CD4-positive, alpha-beta memory T cell (primary cell): Measurements from ENCODE around the gene G6PD. TPM values are rescaled to one million over a fixed set of nuclear protein-coding genes. Genes with fewer than 3 reads are reported as not detected.

Source experiments
- CTCF ChIA-PET: fragments of 350-600 bp; sonication (Branson Sonifier 250); formaldehyde crosslinking; loops from one replicate; lab custom pipeline; 2021; ENCODE audit warnings: inconsistent platforms; ENCODE audit not compliant: partially characterized antibody; lab: Charles Lee
- POLR2A ChIA-PET: fragments of 350-600 bp; sonication (Branson Sonifier 250); formaldehyde crosslinking; loops from one replicate; lab custom pipeline; 2021; ENCODE audit not compliant: partially characterized antibody; lab: Charles Lee
- DNase-seq, 5 donors: peaks; one replicate each; pipeline versions ENCODE4 v3.0.0 to v3.0.0-alpha.2; 2020 to 2022; ENCODE audit warnings: mixed read lengths in 1 of 5
- H3K27ac ChIP-seq: one replicate; pipeline ENCODE4 v1.7.0; 2013; ENCODE audit warnings: low read depth, low read length
- H3K27me3 ChIP-seq: 2 replicates; pipeline ENCODE4 v1.7.0; 2013; ENCODE audit warnings: mild to moderate bottlenecking, low read length, moderate library complexity; ENCODE audit not compliant: insufficient read depth
- H3K36me3 ChIP-seq: 2 replicates; pipeline ENCODE4 v1.7.0; 2013; ENCODE audit warnings: mild to moderate bottlenecking, low read length, moderate library complexity; ENCODE audit not compliant: insufficient read depth
- H3K4me1 ChIP-seq: 2 replicates; pipeline ENCODE4 v1.7.0; 2013; ENCODE audit warnings: mild to moderate bottlenecking, low read length, moderate library complexity; ENCODE audit not compliant: insufficient read depth
- H3K4me3 ChIP-seq, 2 donors: one replicate each; pipeline ENCODE4 v1.7.0; 2013; ENCODE audit warnings: low read length in 2 of 2, mild to moderate bottlenecking in 1 of 2
- H3K9me3 ChIP-seq, 2 donors: one replicate each; pipeline ENCODE4 v1.7.0; 2013; ENCODE audit warnings: low read length in 2 of 2, control low read depth in 1 of 2; ENCODE audit not compliant: control insufficient read depth in 1 of 2
- H3K27ac Mint-ChIP-seq, 7 donors: one replicate each; pipeline ENCODE4 v1.8.0; 2020 to 2021; ENCODE audit warnings: mixed read lengths in 7 of 7, mild to moderate bottlenecking in 6 of 7, inconsistent platforms in 3 of 7, moderate library complexity in 3 of 7
- H3K27me3 Mint-ChIP-seq, 2 donors: one replicate each; pipeline ENCODE4 v1.8.0; 2020 to 2021; ENCODE audit warnings: mixed read lengths in 2 of 2
- H3K36me3 Mint-ChIP-seq, 2 donors: one replicate each; pipeline ENCODE4 v1.8.0; 2020 to 2021; ENCODE audit warnings: mixed read lengths in 2 of 2, inconsistent platforms in 1 of 2, mild to moderate bottlenecking in 1 of 2
- H3K4me1 Mint-ChIP-seq, 4 donors: one replicate each; pipeline ENCODE4 v1.8.0; 2020 to 2021; ENCODE audit warnings: mixed read lengths in 4 of 4, mild to moderate bottlenecking in 1 of 4
- H3K4me3 Mint-ChIP-seq, 8 donors: one replicate each; pipeline ENCODE4 v1.8.0; 2020 to 2021; ENCODE audit warnings: mixed read lengths in 8 of 8, mild to moderate bottlenecking in 7 of 8, moderate library complexity in 6 of 8, inconsistent platforms in 3 of 8
- H3K9me3 Mint-ChIP-seq, 8 donors: one replicate each; pipeline ENCODE4 v1.8.0; 2020 to 2021; ENCODE audit warnings: mixed read lengths in 8 of 8, mild to moderate bottlenecking in 5 of 8, inconsistent platforms in 3 of 8, moderate library complexity in 1 of 8
- intact Hi-C: fragments of 100-400 bp; cut with micrococcal nuclease; formaldehyde crosslinking; loops from one replicate; pipeline ENCODE4 v1.15.1; 2023
- polyA plus RNA-seq, 2 donors: library from polyadenylated mRNA; unstranded; fragments of 300-500 nt; fragmentation: Illumina TruSeq; gene quantifications; one replicate each; pipeline ENCODE4 v1.2.3, GENCODE V29; 2021
- total RNA-seq, 2 experiments: library from RNA; stranded (reverse); gene quantifications; one replicate each; pipeline ENCODE4 v1.2.3, GENCODE V29; 2021

G6PD gene
- total and polyA plus RNA-seq, 4 experiments from 2014 or later: 1.7 to 46.0 (median 24.6) TPM

GRCh38 chrX:154534526-154535322 lies 11.9 kb downstream of the G6PD start:
- Mint-ChIP-seq H3K9me3 (peaks cover 0 to 2% (median 0%) of the 10 kb centered on the region in 8 donors), H3K4me1 (peaks cover 2 to 14% (median 5%) of the 10 kb centered on the region in 4 donors), H3K27me3 (no peaks in the 10 kb centered on the region), H3K36me3 (peaks cover 0 to 13% of the 10 kb centered on the region in 2 donors), H3K27ac (peak overlapping the region in 6 of 7 donors; percentile 22 to 86 (median 72)), H3K4me3 (no peak overlapping the region)
- Histone ChIP-seq H3K27me3 (no peaks in the 10 kb centered on the region), H3K4me3 (no peak overlapping the region), H3K9me3 (no peaks in the 10 kb centered on the region), H3K36me3 (peaks cover 3% of the 10 kb centered on the region), H3K4me1 (peaks cover 8% of the 10 kb centered on the region), H3K27ac (peak overlapping the region; percentile 43)
- DNase-seq: peak; percentile 85 to 92 (median 89)
- ChIA-PET CTCF (interaction anchor here (0.7 to 5.2 kb wide), 6 partner anchors 8 to 516 kb away, joined by 3 to 26 read pairs (median 4); partner anchors contain the start of gene RPL10), POLR2A (interaction anchor here (1.1 to 6.5 kb wide), 3 partner anchors 13 to 161 kb away, joined by 3 to 56 read pairs (median 3); partner anchors contain the start of genes IKBKG and RPL10)
- intact Hi-C loops: loop anchor here (1.0 to 2.0 kb wide), 2 partner anchors 161 to 522 kb away; no protein-coding TSS in a partner anchor

GRCh38 chrX:154532690-154533089 lies 14.0 kb downstream of the G6PD start:
- H3K9me3 Mint-ChIP-seq: peaks cover 0 to 2% (median 0%) of the 10 kb centered on the region in 8 donors
- H3K36me3 Mint-ChIP-seq: peaks cover 0 to 13% of the 10 kb centered on the region in 2 donors
- no peak overlapping the region for H3K4me3 ChIP-seq
- H3K27ac ChIP-seq: no peak overlapping the region
- no peak overlapping the region for H3K27ac Mint-ChIP-seq
- POLR2A ChIA-PET: interaction anchor here (0.8 to 6.5 kb wide), 3 partner anchors 134 to 607 kb away, joined by 3 to 56 read pairs (median 3); partner anchors contain the start of gene RPL10
- no peaks in the 10 kb centered on the region for H3K9me3 ChIP-seq
- peaks cover 3% of the 10 kb centered on the region for H3K36me3 ChIP-seq
- no peaks in the 10 kb centered on the region for H3K27me3 Mint-ChIP-seq
- CTCF ChIA-PET: interaction anchor here (0.8 to 5.2 kb wide), 3 partner anchors 134 to 585 kb away, joined by 3 to 26 read pairs (median 6); partner anchors contain the start of gene RPL10
- H3K4me3 Mint-ChIP-seq: no peak overlapping the region
- DNase-seq: no peak
- H3K4me1 ChIP-seq: peaks cover 8% of the 10 kb centered on the region
- peaks cover 2 to 14% (median 5%) of the 10 kb centered on the region in 4 donors for H3K4me1 Mint-ChIP-seq
- no peaks in the 10 kb centered on the region for H3K27me3 ChIP-seq
- intact Hi-C loops: no loop called here

GRCh38 chrX:154531626-154532025 lies 15.0 kb downstream of the G6PD start:
- H3K27ac ChIP-seq: no peak overlapping the region
- H3K36me3 ChIP-seq: peaks cover 3% of the 10 kb centered on the region
- no peak overlapping the region for H3K4me3 ChIP-seq
- H3K27me3 Mint-ChIP-seq: no peaks in the 10 kb centered on the region
- H3K27ac Mint-ChIP-seq: no peak overlapping the region
- peaks cover 0 to 13% of the 10 kb centered on the region in 2 donors for H3K36me3 Mint-ChIP-seq
- H3K9me3 Mint-ChIP-seq: peaks cover 0 to 2% (median 0%) of the 10 kb centered on the region in 8 donors
- H3K27me3 ChIP-seq: no peaks in the 10 kb centered on the region
- H3K9me3 ChIP-seq: no peaks in the 10 kb centered on the region
- ChIA-PET CTCF (interaction anchor here (0.8 to 1.8 kb wide), 2 partner anchors 519 to 584 kb away, joined by 3 to 6 read pairs; no protein-coding TSS in a partner anchor), POLR2A (interaction anchor here (0.6 to 6.5 kb wide), 2 partner anchors 15 to 133 kb away, joined by 3 to 56 read pairs; partner anchors contain the start of gene RPL10)
- peaks cover 17% of the 10 kb centered on the region for H3K4me1 ChIP-seq
- DNase-seq: no peak
- H3K4me3 Mint-ChIP-seq: no peak overlapping the region
- intact Hi-C loops: no loop called here
- peaks cover 5 to 24% (median 12%) of the 10 kb centered on the region in 4 donors for H3K4me1 Mint-ChIP-seq

GRCh38 chrX:154530286-154530685 lies 16.4 kb downstream of the G6PD start:
- Mint-ChIP-seq H3K4me3 (no peak overlapping the region), H3K4me1 (peaks cover 13 to 37% (median 22%) of the 10 kb centered on the region in 4 donors), H3K36me3 (peaks cover 0 to 13% of the 10 kb centered on the region in 2 donors), H3K9me3 (peaks cover 0 to 2% (median 0%) of the 10 kb centered on the region in 8 donors), H3K27ac (peak overlapping the region in 1 of 7 donors; percentile 25), H3K27me3 (no peaks in the 10 kb centered on the region)
- ChIA-PET POLR2A (interaction anchor here (1.2 kb wide), 1 partner anchor 71 kb away, joined by 4 read pairs; no protein-coding TSS in a partner anchor), CTCF (interaction anchor here (1.3 kb wide), 1 partner anchor 517 kb away, joined by 4 read pairs; no protein-coding TSS in a partner anchor)
- no peak for DNase-seq
- no peak overlapping the region for H3K4me3 ChIP-seq
- intact Hi-C loops: no loop called here
- peaks cover 3% of the 10 kb centered on the region for H3K36me3 ChIP-seq
- no peaks in the 10 kb centered on the region for H3K27me3 ChIP-seq
- H3K4me1 ChIP-seq: peaks cover 28% of the 10 kb centered on the region
- H3K9me3 ChIP-seq: no peaks in the 10 kb centered on the region
- H3K27ac ChIP-seq: no peak overlapping the region

- H3K36me3 Mint-ChIP-seq: peaks cover 0 to 6% of the 10 kb centered on the region in 2 donors
- POLR2A ChIA-PET: interaction anchor here (1.2 kb wide), 1 partner anchor 70 kb away, joined by 4 read pairs; no protein-coding TSS in a partner anchor
- peaks cover 0 to 2% (median 0%) of the 10 kb centered on the region in 8 donors for H3K9me3 Mint-ChIP-seq
- H3K27ac Mint-ChIP-seq: no peak overlapping the region
- no peak overlapping the region for H3K4me3 ChIP-seq
- no peaks in the 10 kb centered on the region for H3K27me3 ChIP-seq
- CTCF ChIA-PET: interaction anchor here (0.7 to 1.3 kb wide), 2 partner anchors 34 to 516 kb away, joined by 4 to 5 read pairs; no protein-coding TSS in a partner anchor
- H3K4me3 Mint-ChIP-seq: peak overlapping the region in 1 of 8 donors; percentile 31
- H3K4me1 ChIP-seq: peaks cover 23% of the 10 kb centered on the region
- peaks cover 11 to 28% (median 16%) of the 10 kb centered on the region in 4 donors for H3K4me1 Mint-ChIP-seq
- no peaks in the 10 kb centered on the region for H3K9me3 ChIP-seq
- H3K27ac ChIP-seq: no peak overlapping the region
- H3K36me3 ChIP-seq: no peaks in the 10 kb centered on the region
- no peak for DNase-seq
- H3K27me3 Mint-ChIP-seq: no peaks in the 10 kb centered on the region
- intact Hi-C loops: no loop called here
Observed at GRCh38 chrX:154529206-154529612, 17.4 kb downstream of the G6PD start.

GRCh38 chrX:154526901-154527675 lies 19.6 kb downstream of the G6PD start:
- peaks cover 0 to 4% of the 10 kb centered on the region in 2 donors for H3K36me3 Mint-ChIP-seq
- POLR2A ChIA-PET: interaction anchor here (0.6 to 3.2 kb wide), 17 partner anchors 11 to 600 kb away, joined by 3 to 31 read pairs (median 3); partner anchors contain the start of genes ATP6AP1, FAM3A, IKBKG and LAGE3
- intact Hi-C loops: no loop called here

More at GRCh38 chrX:154526901-154527675, 19.6 kb downstream of the G6PD start:
- Mint-ChIP-seq H3K9me3 (peaks cover 0 to 2% (median 0%) of the 10 kb centered on the region in 8 donors), H3K4me1 (peaks cover 11 to 23% (median 16%) of the 10 kb centered on the region in 4 donors), H3K27me3 (no peaks in the 10 kb centered on the region), H3K4me3 (peak overlapping the region in 5 of 8 donors; percentile 12 to 63 (median 52)), H3K27ac (peak overlapping the region in 6 of 7 donors; percentile 22 to 77 (median 68))
- Histone ChIP-seq H3K27ac (peak overlapping the region; percentile 31), H3K36me3 (no peaks in the 10 kb centered on the region), H3K27me3 (no peaks in the 10 kb centered on the region), H3K9me3 (no peaks in the 10 kb centered on the region), H3K4me3 (no peak overlapping the region), H3K4me1 (peaks cover 23% of the 10 kb centered on the region)
- peak; percentile 43 to 65 (median 47) for DNase-seq
- CTCF ChIA-PET: interaction anchor here (0.7 to 1.7 kb wide), 18 partner anchors 8 to 583 kb away, joined by 3 to 11 read pairs (median 4); partner anchors contain the start of genes FAM3A, RENBP, RPL10 and SLC10A3
